Cardiac muscle cell (in vitro differentiated cells and primary cell): ENCODE results near the gene TUT1. TPM values are rescaled to one million over a fixed set of nuclear protein-coding genes. Genes with fewer than 3 reads are reported as not detected.

ENCODE experiments used
- DNase-seq, 2 donors: peaks; one replicate each; pipeline versions ENCODE4 v3.0.0 to v3.0.0-alpha.2; 2010 to 2017; ENCODE audit warnings: low read depth in 1 of 2, low spot score in 1 of 2
- H3K27ac ChIP-seq: fragments of 200-600 bp; sonication (generic); 2 replicates; pipeline ENCODE4 v1.5.1; 2016
- H3K27me3 ChIP-seq: fragments of 200-600 bp; sonication (generic); 2 replicates; pipeline ENCODE4 v1.6.0; 2016; ENCODE audit warnings: control low read depth
- H3K36me3 ChIP-seq: fragments of 200-600 bp; sonication (generic); 2 replicates; pipeline ENCODE4 v1.5.1; 2016; ENCODE audit warnings: control low read depth
- H3K4me1 ChIP-seq: fragments of 200-600 bp; sonication (generic); 2 replicates; pipeline ENCODE4 v1.8.1; 2017; ENCODE audit warnings: low read depth, mild to moderate bottlenecking, mixed run types
- H3K4me3 ChIP-seq: fragments of 200-600 bp; sonication (generic); 2 replicates; pipeline ENCODE4 v1.5.1; 2016; ENCODE audit warnings: mild to moderate bottlenecking
- H3K9me3 ChIP-seq: fragments of 200-600 bp; sonication (generic); 2 replicates; pipeline ENCODE4 v1.5.1; 2017; ENCODE audit warnings: low read depth, mild to moderate bottlenecking, control low read depth
- polyA plus RNA-seq: library from polyadenylated mRNA; unstranded; fragments of >200 nt; fragmentation: Nextera tagmentation; extraction: Ambion mirVana; gene quantifications from 2 replicates; pipeline ENCODE4 v1.2.1, GENCODE V29; 2016
- total RNA-seq: library from RNA; depleted of rRNA; stranded (reverse); fragments of >200 nt; gene quantifications from 2 replicates; pipeline ENCODE4 v1.2.3, GENCODE V29; 2016
- TF ChIP-seq, protein P1 (sequence below): IDR thresholded peaks from 2 replicates; pipeline ENCODE4 v1.5.1; 2012; ENCODE audit warnings: low read depth, mild to moderate bottlenecking, low read length

TUT1 gene
- total and polyA plus RNA-seq, 2 experiments from 2014 or later, result 18.7 to 29.1 TPM

DNA sequence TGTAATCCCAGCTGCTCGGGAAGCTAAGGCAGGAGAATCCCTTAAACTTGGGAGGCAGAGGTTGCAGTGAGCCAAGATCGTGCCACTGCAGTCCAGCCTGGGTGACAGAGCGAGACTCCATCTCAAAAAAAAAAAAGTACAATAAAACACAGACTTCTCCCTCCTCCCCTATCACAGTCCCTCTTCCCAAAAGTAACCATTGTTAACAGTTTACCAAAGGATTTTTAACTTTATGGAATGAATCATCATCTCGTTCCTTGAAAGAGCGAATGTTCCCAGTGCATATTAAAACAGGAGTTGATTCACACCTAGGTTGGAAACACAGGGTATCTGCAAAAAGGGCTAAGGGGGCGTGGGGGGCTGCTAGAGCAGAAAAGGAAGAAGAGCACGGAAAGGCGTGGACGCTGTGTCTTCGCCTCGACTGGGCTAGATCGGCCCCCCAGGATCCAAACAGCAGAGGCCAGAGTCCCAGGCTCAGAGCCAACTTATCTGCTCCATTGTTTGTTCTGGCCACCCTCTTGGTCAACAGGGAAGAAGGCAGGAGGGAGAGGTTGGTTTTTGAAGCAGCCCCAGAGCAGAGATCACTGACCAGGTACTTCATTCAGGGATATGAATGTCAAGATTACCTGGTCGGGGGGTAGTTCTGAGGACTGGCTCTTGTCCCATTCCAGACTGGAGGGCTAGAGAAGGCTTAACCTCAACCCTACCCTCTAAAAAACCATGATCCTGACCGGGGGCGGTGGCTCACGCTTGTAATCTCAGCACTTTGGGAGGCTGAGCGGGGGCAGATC lies 42.6 kb downstream of the TUT1 start:
- Histone ChIP-seq H3K4me1 (peaks cover 43% of the 10 kb centered on the region), H3K27me3 (peaks cover 10% of the 10 kb centered on the region), H3K27ac (no peak overlapping the region), H3K36me3 (no peaks in the 10 kb centered on the region), H3K4me3 (no peak overlapping the region), H3K9me3 (no peaks in the 10 kb centered on the region)
- peak in 1 of 2 donors; percentile 71 for DNase-seq
- TF ChIP-seq, protein P1, sequence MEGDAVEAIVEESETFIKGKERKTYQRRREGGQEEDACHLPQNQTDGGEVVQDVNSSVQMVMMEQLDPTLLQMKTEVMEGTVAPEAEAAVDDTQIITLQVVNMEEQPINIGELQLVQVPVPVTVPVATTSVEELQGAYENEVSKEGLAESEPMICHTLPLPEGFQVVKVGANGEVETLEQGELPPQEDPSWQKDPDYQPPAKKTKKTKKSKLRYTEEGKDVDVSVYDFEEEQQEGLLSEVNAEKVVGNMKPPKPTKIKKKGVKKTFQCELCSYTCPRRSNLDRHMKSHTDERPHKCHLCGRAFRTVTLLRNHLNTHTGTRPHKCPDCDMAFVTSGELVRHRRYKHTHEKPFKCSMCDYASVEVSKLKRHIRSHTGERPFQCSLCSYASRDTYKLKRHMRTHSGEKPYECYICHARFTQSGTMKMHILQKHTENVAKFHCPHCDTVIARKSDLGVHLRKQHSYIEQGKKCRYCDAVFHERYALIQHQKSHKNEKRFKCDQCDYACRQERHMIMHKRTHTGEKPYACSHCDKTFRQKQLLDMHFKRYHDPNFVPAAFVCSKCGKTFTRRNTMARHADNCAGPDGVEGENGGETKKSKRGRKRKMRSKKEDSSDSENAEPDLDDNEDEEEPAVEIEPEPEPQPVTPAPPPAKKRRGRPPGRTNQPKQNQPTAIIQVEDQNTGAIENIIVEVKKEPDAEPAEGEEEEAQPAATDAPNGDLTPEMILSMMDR, result no peak

DNA sequence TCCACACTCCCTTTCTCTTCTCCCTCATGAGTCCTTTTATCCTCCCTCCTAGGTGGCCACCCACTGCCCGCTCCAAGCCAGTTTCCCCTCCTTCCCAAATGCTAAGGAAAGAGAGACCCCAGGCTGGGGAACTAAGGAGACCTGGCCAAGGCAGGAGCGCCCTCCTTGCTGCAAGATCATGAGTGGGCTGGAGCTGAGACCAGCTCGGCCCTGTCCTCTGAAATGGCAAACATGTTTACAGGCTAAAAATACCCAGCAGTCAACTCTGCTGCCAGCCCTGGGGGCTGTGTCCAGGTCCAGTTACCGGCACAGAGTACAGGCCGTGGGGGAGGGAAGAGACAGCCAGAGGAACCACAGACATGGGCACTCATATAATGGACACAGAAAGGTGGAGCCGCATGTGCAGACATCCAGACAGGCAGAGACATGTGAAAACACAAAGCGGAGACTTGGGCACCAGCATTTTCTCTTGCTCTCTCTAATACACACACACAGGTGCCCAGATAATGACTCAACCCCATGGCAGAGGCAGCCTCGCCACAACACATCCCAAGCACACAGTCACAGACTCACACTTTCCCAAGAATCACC lies 43.5 kb downstream of the TUT1 start:
- Histone ChIP-seq H3K27ac (peak overlapping the region; percentile 74), H3K4me3 (peak overlapping the region; percentile 57), H3K36me3 (no peaks in the 10 kb centered on the region), H3K4me1 (peaks cover 35% of the 10 kb centered on the region), H3K27me3 (peaks cover 14% of the 10 kb centered on the region), H3K9me3 (no peaks in the 10 kb centered on the region)
- TF ChIP-seq, protein P1, result no peak
- peak in 1 of 2 donors; percentile 66 for DNase-seq

DNA sequence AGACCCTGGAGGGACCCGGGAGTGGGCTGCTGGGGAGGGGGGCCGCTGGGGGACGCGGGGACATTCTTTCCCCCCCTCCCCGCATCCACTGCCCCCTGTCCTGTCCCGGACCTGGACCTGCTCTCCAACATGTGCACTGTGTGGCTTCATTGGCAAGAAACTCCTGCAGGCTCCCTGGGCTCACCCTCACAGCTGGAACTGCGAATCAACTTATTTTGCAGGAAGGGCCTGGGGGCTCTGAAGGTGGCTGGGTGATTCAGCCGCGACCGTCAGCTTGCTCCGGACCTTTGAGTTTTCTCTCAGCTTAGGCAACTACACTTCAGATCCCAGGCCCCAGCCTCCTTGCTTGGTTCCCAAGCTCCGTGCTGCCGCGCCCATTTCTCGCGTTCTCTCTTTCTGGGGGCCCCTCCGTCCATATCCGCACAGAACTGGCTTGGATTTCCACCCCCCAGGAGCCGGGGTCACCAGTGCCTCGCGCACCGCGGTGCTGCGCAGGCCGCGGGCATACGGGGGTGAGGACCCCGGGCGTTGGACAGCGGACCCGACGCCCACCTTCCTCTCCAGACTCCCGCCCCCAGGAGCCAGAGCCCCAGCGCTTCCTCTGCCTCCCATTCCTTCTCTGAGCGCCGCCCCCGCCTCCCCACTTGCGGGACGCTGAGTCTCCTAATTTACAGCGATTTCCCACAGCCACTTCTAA lies 44.2 kb downstream of the TUT1 start:
- Histone ChIP-seq H3K27ac (peak overlapping the region; percentile 74), H3K4me1 (peaks cover 31% of the 10 kb centered on the region), H3K4me3 (peak overlapping the region; percentile 57), H3K9me3 (no peaks in the 10 kb centered on the region), H3K36me3 (no peaks in the 10 kb centered on the region), H3K27me3 (peaks cover 14% of the 10 kb centered on the region)
- DNase-seq, result peak in 1 of 2 donors; percentile 43
- TF ChIP-seq, protein P1, result no peak

DNA sequence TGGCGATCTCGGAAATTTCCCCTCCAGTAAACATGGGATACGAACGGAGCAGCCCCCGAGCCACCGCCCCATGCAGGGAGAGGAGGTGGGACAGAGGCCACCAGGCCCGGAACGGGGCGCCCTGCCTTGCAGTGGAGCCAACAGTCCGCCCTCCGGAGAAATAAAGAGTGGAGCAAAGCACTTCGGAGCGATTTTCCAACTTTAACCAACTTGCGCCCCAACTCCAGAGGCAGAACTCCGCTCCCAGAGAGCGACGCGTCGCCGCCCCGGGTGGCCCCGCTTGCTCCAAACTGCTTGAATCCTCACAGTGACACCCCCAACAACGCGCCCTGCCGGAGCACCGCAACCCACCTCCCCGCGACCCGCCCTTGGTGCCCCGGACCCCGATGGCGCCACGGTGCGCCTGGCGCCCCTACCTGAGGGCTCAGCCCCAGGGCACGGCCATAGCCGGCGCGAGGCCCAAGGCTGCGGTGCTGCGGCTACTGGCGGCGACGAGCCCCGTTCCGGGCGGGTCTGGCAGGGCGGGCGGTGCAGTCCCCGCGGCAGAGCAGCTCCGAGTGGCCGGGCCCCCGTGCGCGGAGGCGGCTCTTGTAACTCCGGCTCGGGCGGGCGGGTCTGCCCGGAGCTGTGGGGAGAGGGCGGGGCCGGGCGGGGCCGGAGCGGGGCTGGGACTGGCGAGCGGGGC lies 44.9 kb downstream of the TUT1 start, which contains the start of gene AHNAK:
AHNAK (minus strand) TSS at position 563 of the 685 bp plus-strand sequence. CDS start 10,708 bp downstream, outside the sequence.
- DNase-seq, result peak; percentile 73 to 87
- peaks cover 14% of the 10 kb centered on the region for H3K27me3 ChIP-seq
- H3K4me1 ChIP-seq, result peaks cover 29% of the 10 kb centered on the region
- peak within 1 kb of the TSS; percentile 57 for H3K4me3 ChIP-seq
- H3K36me3 ChIP-seq, result no peaks in the 10 kb centered on the region
- TF ChIP-seq, protein P1, result no peak
- peak within 1 kb of the TSS; percentile 74 for H3K27ac ChIP-seq
- H3K9me3 ChIP-seq, result no peaks in the 10 kb centered on the region
